Esophagus muscularis mucosa (tissue), 4 donors: ENCODE measurements around the gene SHMT2. TPM values are rescaled to one million over a fixed set of nuclear protein-coding genes. Genes with fewer than 3 reads are reported as not detected.

Experiments used
- DNase-seq: peaks from one replicate; pipeline ENCODE4 v3.0.0-alpha.2; 2017; ENCODE audit errors: extremely low spot score
- H3K27ac ChIP-seq, 4 donors: fragments of 200-600 bp; sonication (generic); replicated peaks in 1 of 4; 1 replicate in 3 of 4; 2 replicates in 1 of 4; pipeline ENCODE4 v1.5.1; 2016 to 2019; ENCODE audit warnings: mild to moderate bottlenecking in 1 of 4
- H3K27me3 ChIP-seq, 4 donors: fragments of 200-600 bp; sonication (generic); one replicate each; pipeline versions ENCODE4 v1.5.1 to v1.6.0; 2016 to 2019
- H3K36me3 ChIP-seq, 4 donors: fragments of 200-600 bp; sonication (generic); one replicate each; pipeline ENCODE4 v1.5.1; 2016 to 2019
- H3K4me1 ChIP-seq, 4 donors: fragments of 200-600 bp; sonication (generic); one replicate each; pipeline ENCODE4 v1.5.1; 2016 to 2019
- H3K4me3 ChIP-seq, 4 donors: fragments of 200-600 bp; sonication (generic); 1 replicate in 2 of 4; 2 replicates in 2 of 4; pipeline ENCODE4 v1.5.1; 2016 to 2019; ENCODE audit warnings: mild to moderate bottlenecking in 4 of 4, moderate library complexity in 1 of 4
- H3K9me3 ChIP-seq, 4 donors: fragments of 200-600 bp; sonication (generic); 1 replicate in 3 of 4; 2 replicates in 1 of 4; pipeline ENCODE4 v1.5.1; 2016 to 2019
- CTCF ChIP-seq, 3 experiments: fragments of 200-600 bp in 2 of 3; fragments of 450-650 bp in 1 of 3; sonication (generic) in 2 of 3; IDR thresholded peaks; one replicate each; pipeline ENCODE4 v1.5.1; 2017 to 2019; ENCODE audit warnings: antibody characterized with exemption in 3 of 3, mild to moderate bottlenecking in 2 of 3, moderate library complexity in 1 of 3
- EP300 ChIP-seq: sonication (generic); formaldehyde crosslinking; IDR thresholded peaks from one replicate; pipeline ENCODE4 v1.6.1; 2017; ENCODE audit warnings: antibody characterized with exemption
- POLR2A ChIP-seq: fragments of 450-650 bp; IDR thresholded peaks from one replicate; pipeline ENCODE4 v1.6.1; 2017; ENCODE audit warnings: antibody characterized with exemption, moderate library complexity, mild to moderate bottlenecking, low read depth
- POLR2AphosphoS5 ChIP-seq, 2 donors: sonication (generic); formaldehyde crosslinking; IDR thresholded peaks; one replicate each; pipeline ENCODE4 v1.6.1; 2017; ENCODE audit warnings: antibody characterized with exemption in 2 of 2
- WGBS: methylation state at CpG from one replicate; pipeline ENCODE4 v1.1.5; 2018; 5-methylcytosine and 5-hydroxymethylcytosine counted together
- intact Hi-C: fragments of 100-400 bp; cut with DNase I; formaldehyde crosslinking; loops from one replicate; pipeline ENCODE4 v1.15.1; 2023
- total RNA-seq, 4 donors: library from RNA; depleted of rRNA; stranded (reverse); fragments of >200 nt; gene quantifications; one replicate each; pipeline versions ENCODE4 v1.1.0 to v1.2.1, GENCODE V29; 2016

Gene SHMT2
- total RNA-seq, 4 donors from 2014 or later = 22.8 to 60.4 (median 34.6) TPM

- intact Hi-C loops = no loop called here
- no peak for TF ChIP-seq CTCF (IDR thresholded peaks at IDR 0.05)
- no peak for TF ChIP-seq POLR2AphosphoS5 (IDR thresholded peaks at IDR 0.05)
- TF ChIP-seq POLR2A = no peak
- TF ChIP-seq EP300 = no peak
Observed at GRCh38 chr12:57195611-57196371, 33.7 kb upstream of the SHMT2 start.

GRCh38 chr12:57196439-57196838 lies 33.1 kb upstream of the SHMT2 start:
- peaks cover 93 to 100% (median 99%) of the 10 kb centered on the region in 4 donors for H3K36me3 ChIP-seq
- DNase-seq = no peak
- intact Hi-C loops = no loop called here

More at GRCh38 chr12:57195611-57196371, 33.7 kb upstream of the SHMT2 start:
- DNase-seq = no peak
- WGBS = 84% methylated on average over 18 of the region's 34 CpGs
- Histone ChIP-seq H3K9me3 (no peaks in the 10 kb centered on the region), H3K27ac (no peak overlapping the region), H3K36me3 (peaks cover 87 to 100% (median 99%) of the 10 kb centered on the region in 4 donors), H3K27me3 (no peaks in the 10 kb centered on the region), H3K4me1 (no peaks in the 10 kb centered on the region), H3K4me3 (no peak overlapping the region)

GRCh38 chr12:57196956-57197355 lies 32.6 kb upstream of the SHMT2 start:
- H3K27ac ChIP-seq = no peak overlapping the region
- no peaks in the 10 kb centered on the region for H3K9me3 ChIP-seq
- no peak for DNase-seq
- WGBS = 83% methylated on average over 4 of the region's 22 CpGs
- intact Hi-C loops = no loop called here
- TF ChIP-seq CTCF (IDR thresholded peaks at IDR 0.05) = no peak
- TF ChIP-seq POLR2A = no peak
- TF ChIP-seq POLR2AphosphoS5 (IDR thresholded peaks at IDR 0.05) = no peak
- TF ChIP-seq EP300 = no peak
- no peaks in the 10 kb centered on the region for H3K27me3 ChIP-seq
- H3K4me3 ChIP-seq = no peak overlapping the region
- no peaks in the 10 kb centered on the region for H3K4me1 ChIP-seq
- peaks cover 95 to 100% (median 100%) of the 10 kb centered on the region in 4 donors for H3K36me3 ChIP-seq

More at GRCh38 chr12:57196439-57196838, 33.1 kb upstream of the SHMT2 start:
- no peak overlapping the region for H3K27ac ChIP-seq
- no peaks in the 10 kb centered on the region for H3K4me1 ChIP-seq
- H3K27me3 ChIP-seq = no peaks in the 10 kb centered on the region
- no peak overlapping the region for H3K4me3 ChIP-seq
- no peaks in the 10 kb centered on the region for H3K9me3 ChIP-seq
- no peak for TF ChIP-seq POLR2AphosphoS5 (IDR thresholded peaks at IDR 0.05)
- WGBS = 76% methylated on average over 4 of the region's 4 CpGs

GRCh38 chr12:57198329-57198728 lies 31.2 kb upstream of the SHMT2 start:
- no peak for TF ChIP-seq POLR2AphosphoS5 (IDR thresholded peaks at IDR 0.05)
- TF ChIP-seq EP300 = no peak
- no peak for TF ChIP-seq CTCF (IDR thresholded peaks at IDR 0.05)
- no peak for TF ChIP-seq POLR2A
- Histone ChIP-seq H3K4me3 (no peak overlapping the region), H3K27me3 (no peaks in the 10 kb centered on the region), H3K9me3 (no peaks in the 10 kb centered on the region), H3K27ac (no peak overlapping the region), H3K4me1 (no peaks in the 10 kb centered on the region), H3K36me3 (peaks cover 85 to 100% (median 100%) of the 10 kb centered on the region in 4 donors)
- WGBS = 87% methylated on average over 15 of the region's 17 CpGs
- intact Hi-C loops = no loop called here
- no peak for DNase-seq

- Histone ChIP-seq H3K9me3 (no peaks in the 10 kb centered on the region), H3K4me1 (no peaks in the 10 kb centered on the region), H3K27ac (no peak overlapping the region), H3K36me3 (peaks cover 85 to 100% (median 100%) of the 10 kb centered on the region in 4 donors), H3K27me3 (no peaks in the 10 kb centered on the region), H3K4me3 (no peak overlapping the region)
- intact Hi-C loops = no loop called here
- TF ChIP-seq CTCF (IDR thresholded peaks at IDR 0.05) (no peak), EP300 (no peak), POLR2AphosphoS5 (IDR thresholded peaks at IDR 0.05) (no peak), POLR2A (no peak)
- WGBS = 89% methylated on average over 12 of the region's 15 CpGs
- DNase-seq = no peak
Observed at GRCh38 chr12:57199191-57199590, 30.3 kb upstream of the SHMT2 start.
